Measurements from ENCODE around the gene ADAMTS12. TPM values are rescaled to one million over a fixed set of nuclear protein-coding genes. Genes with fewer than 3 reads are reported as not detected.

Gene ADAMTS12
- polyA plus RNA-seq, 1 of the 3 experiments (the other 2 are of a cell fraction) = 2.5 TPM

DNA sequence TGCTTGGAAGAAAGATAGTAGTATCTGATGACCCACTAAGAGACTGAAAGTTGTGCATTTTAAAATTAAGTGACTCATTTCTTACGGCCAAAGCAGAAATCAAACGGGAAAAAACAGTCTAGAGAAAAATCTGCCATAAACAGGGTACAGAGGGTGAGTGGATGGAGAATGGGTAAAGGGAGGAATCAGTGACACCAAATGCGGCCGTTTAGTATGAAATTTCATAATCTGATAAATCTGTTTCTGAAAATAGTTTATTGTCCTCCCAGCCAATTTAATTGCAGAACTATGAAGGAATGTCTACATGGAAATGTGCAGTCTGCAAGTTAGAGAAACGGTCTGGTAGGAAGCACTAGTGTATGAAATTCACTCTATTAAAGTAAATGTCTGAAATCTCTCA lies 39.5 kb downstream of the ADAMTS12 start:
- Histone ChIP-seq H2AFZ (ENCODE audit: low read depth) (0 out of 2 replicates have a peak overlapping the region, but pooled peaks have one; percentile 57), H3K4me3 (ENCODE audit: low read depth in 2 of 2, low read length in 1 of 2) (no peak overlapping the region), H3K9ac (no peak overlapping the region), H3F3A (replicated peaks; ENCODE audit: insufficient read depth) (no peaks in the 10 kb centered on the region), H3K9me3 (no peaks in the 10 kb centered on the region), H3K9me2 (no peaks in the 10 kb centered on the region), H3K36me3 (replicated peaks in 1 of 2; ENCODE audit: control insufficient read depth in 1 of 2, insufficient read depth in 2 of 2, low read length in 1 of 2) (no peaks in the 10 kb centered on the region), H3K4me1 (ENCODE audit: control insufficient read depth in 1 of 2, insufficient read depth in 2 of 2, low read depth in 1 of 2, low read length in 1 of 2) (no peaks in the 10 kb centered on the region; a peak in 1 of 4 replicates), H3K27ac (ENCODE audit: low read depth in 2 of 2, low read length in 1 of 2) (peak overlapping the region; percentile 19 to 37; a peak in 3 of 4 replicates), H3K4me2 (0 out of 2 replicates have a peak overlapping the region, but pooled peaks have one; percentile 15), H3K27me3 (ENCODE audit: insufficient read depth) (no peaks in the 10 kb centered on the region), H4K20me1 (ENCODE audit: insufficient read depth) (no peaks in the 10 kb centered on the region), H3K79me2 (ENCODE audit: insufficient read depth) (no peaks in the 10 kb centered on the region)
- POLR2A ChIA-PET = no interaction called here
- CTCF ChIA-PET = no interaction called here
- no peak for TF ChIP-seq ELF1 (IDR thresholded peaks at IDR 0.05)
- no peak for TF ChIP-seq YY1 (IDR thresholded peaks at IDR 0.05; ENCODE audit: low read depth)
- TF ChIP-seq RXRA (IDR thresholded peaks at IDR 0.05; ENCODE audit: borderline replicate concordance, low read depth) = no peak
- TF ChIP-seq TCF12 (IDR thresholded peaks at IDR 0.05) = no peak
- no peak for TF ChIP-seq POLR2AphosphoS5 (IDR thresholded peaks at IDR 0.05; ENCODE audit: low read depth, low read length)
- no peak for TF ChIP-seq NFIC (IDR thresholded peaks at IDR 0.05; ENCODE audit: borderline replicate concordance)
- no peak for TF ChIP-seq TEAD4 (IDR thresholded peaks at IDR 0.05; ENCODE audit: borderline replicate concordance, insufficient read depth)
- no peak for TF ChIP-seq RFX5 (IDR thresholded peaks at IDR 0.05; ENCODE audit: low read length)
- TF ChIP-seq, protein P1, sequence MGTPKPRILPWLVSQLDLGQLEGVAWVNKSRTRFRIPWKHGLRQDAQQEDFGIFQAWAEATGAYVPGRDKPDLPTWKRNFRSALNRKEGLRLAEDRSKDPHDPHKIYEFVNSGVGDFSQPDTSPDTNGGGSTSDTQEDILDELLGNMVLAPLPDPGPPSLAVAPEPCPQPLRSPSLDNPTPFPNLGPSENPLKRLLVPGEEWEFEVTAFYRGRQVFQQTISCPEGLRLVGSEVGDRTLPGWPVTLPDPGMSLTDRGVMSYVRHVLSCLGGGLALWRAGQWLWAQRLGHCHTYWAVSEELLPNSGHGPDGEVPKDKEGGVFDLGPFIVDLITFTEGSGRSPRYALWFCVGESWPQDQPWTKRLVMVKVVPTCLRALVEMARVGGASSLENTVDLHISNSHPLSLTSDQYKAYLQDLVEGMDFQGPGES (IDR thresholded peaks at IDR 0.05; ENCODE audit: low read depth, low read length) = no peak
- TF ChIP-seq FOXJ3 (CRISPR knock-in tag; IDR thresholded peaks at IDR 0.05) = no peak
- TF ChIP-seq CHD2 (IDR thresholded peaks at IDR 0.05; ENCODE audit: low read length, partially characterized antibody) = no peak
- TF ChIP-seq, protein P2, sequence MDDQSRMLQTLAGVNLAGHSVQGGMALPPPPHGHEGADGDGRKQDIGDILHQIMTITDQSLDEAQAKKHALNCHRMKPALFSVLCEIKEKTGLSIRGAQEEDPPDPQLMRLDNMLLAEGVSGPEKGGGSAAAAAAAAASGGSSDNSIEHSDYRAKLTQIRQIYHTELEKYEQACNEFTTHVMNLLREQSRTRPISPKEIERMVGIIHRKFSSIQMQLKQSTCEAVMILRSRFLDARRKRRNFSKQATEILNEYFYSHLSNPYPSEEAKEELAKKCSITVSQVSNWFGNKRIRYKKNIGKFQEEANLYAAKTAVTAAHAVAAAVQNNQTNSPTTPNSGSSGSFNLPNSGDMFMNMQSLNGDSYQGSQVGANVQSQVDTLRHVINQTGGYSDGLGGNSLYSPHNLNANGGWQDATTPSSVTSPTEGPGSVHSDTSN (IDR thresholded peaks at IDR 0.05) = no peak
- TF ChIP-seq RCOR1 (IDR thresholded peaks at IDR 0.05; ENCODE audit: low read length) = no peak
- TF ChIP-seq USF1 (IDR thresholded peaks at IDR 0.05; ENCODE audit: borderline replicate concordance, low read depth) = no peak
- TF ChIP-seq JUND (IDR thresholded peaks at IDR 0.05) = no peak
- TF ChIP-seq GABPA (IDR thresholded peaks at IDR 0.05; ENCODE audit: low read depth) = no peak
- no peak for TF ChIP-seq NRF1 (IDR thresholded peaks at IDR 0.05; ENCODE audit: low read depth, low read length)
- no peak for TF ChIP-seq FOXM1 (IDR thresholded peaks at IDR 0.05; ENCODE audit: low read depth)
- WGBS (ENCODE audit: low lambda C conversion rate) = 19% methylated on average over 5 of the region's 5 CpGs
- DNase-seq = no peak

GRCh38 chr5:33850100-33850594 lies 41.6 kb downstream of the ADAMTS12 start:
- ChIA-PET CTCF (no interaction called here), POLR2A (no interaction called here)
- no peak for DNase-seq
- Histone ChIP-seq H3K27me3 (ENCODE audit: insufficient read depth) (no peaks in the 10 kb centered on the region), H3K4me3 (ENCODE audit: low read depth in 2 of 2, low read length in 1 of 2) (no peak overlapping the region), H3F3A (replicated peaks; ENCODE audit: insufficient read depth) (no peaks in the 10 kb centered on the region), H2AFZ (ENCODE audit: low read depth) (no peak overlapping the region), H3K9me3 (no peaks in the 10 kb centered on the region), H3K36me3 (replicated peaks in 1 of 2; ENCODE audit: control insufficient read depth in 1 of 2, insufficient read depth in 2 of 2, low read length in 1 of 2) (no peaks in the 10 kb centered on the region), H3K79me2 (ENCODE audit: insufficient read depth) (no peaks in the 10 kb centered on the region), H3K9ac (no peak overlapping the region), H3K4me2 (no peak overlapping the region), H3K27ac (ENCODE audit: low read depth in 2 of 2, low read length in 1 of 2) (no peak overlapping the region), H3K4me1 (ENCODE audit: control insufficient read depth in 1 of 2, insufficient read depth in 2 of 2, low read depth in 1 of 2, low read length in 1 of 2) (no peaks in the 10 kb centered on the region; a peak in 1 of 4 replicates), H3K9me2 (no peaks in the 10 kb centered on the region), H4K20me1 (ENCODE audit: insufficient read depth) (no peaks in the 10 kb centered on the region)
- WGBS (ENCODE audit: low lambda C conversion rate) = 71% methylated on average over 9 of the region's 9 CpGs
- TF ChIP-seq TEAD4 (IDR thresholded peaks at IDR 0.05; ENCODE audit: borderline replicate concordance, insufficient read depth) (no peak), RFX5 (IDR thresholded peaks at IDR 0.05; ENCODE audit: low read length) (no peak), ZBTB33 (IDR thresholded peaks at IDR 0.05; ENCODE audit: borderline replicate concordance, low read depth) (no peak), EP300 (IDR thresholded peaks at IDR 0.05; ENCODE audit: borderline replicate concordance in 1 of 2, low read depth in 1 of 2, low read length in 1 of 2) (no peak), SMC3 (IDR thresholded peaks at IDR 0.05; ENCODE audit: low read depth, low read length) (no peak), NFIC (IDR thresholded peaks at IDR 0.05; ENCODE audit: borderline replicate concordance) (no peak), RCOR1 (IDR thresholded peaks at IDR 0.05; ENCODE audit: low read length) (no peak), NRF1 (IDR thresholded peaks at IDR 0.05; ENCODE audit: low read depth, low read length) (no peak), EZH2phosphoT487 (IDR thresholded peaks at IDR 0.05; ENCODE audit: borderline replicate concordance, low read depth) (no peak), MAX (IDR thresholded peaks at IDR 0.05; ENCODE audit: low read depth) (no peak), YY1 (IDR thresholded peaks at IDR 0.05; ENCODE audit: low read depth) (no peak), FOXJ3 (CRISPR knock-in tag; IDR thresholded peaks at IDR 0.05) (no peak), ELF1 (IDR thresholded peaks at IDR 0.05) (no peak), RAD21 (IDR thresholded peaks at IDR 0.05; ENCODE audit: low read length) (no peak)

Data from SK-N-SH (cell line).